ENCODE data around the gene IFFO2. TPM values are rescaled to one million over a fixed set of nuclear protein-coding genes. Genes with fewer than 3 reads are reported as not detected.

IFFO2 gene
- total and polyA plus RNA-seq, 2 of the 13 experiments (the other 11 are each of a cell fraction or from before 2014, with no cell fraction given) = 7.3 to 16.7 TPM

GRCh38 chr1:18997508-18997907, 41.0 kb upstream of the IFFO2 start:
- peaks cover 0 to 3% of the 10 kb centered on the region in 2 experiments; a peak in 2 of 5 replicates for H3K27me3 ChIP-seq (ENCODE audit: control insufficient read depth in 1 of 2, insufficient read depth in 2 of 2, low read length in 2 of 2)
- ATAC-seq (no peak), FAIRE-seq (no peak), DNase-seq (ENCODE audit: low spot score) (no peak)
- TF ChIP-seq HNRNPL (IDR thresholded peaks at IDR 0.05; ENCODE audit: low read depth, low read length) (0 out of 2 replicates have a peak, but pooled peaks have one; percentile 21), NFYB (CRISPR knock-in tag; IDR thresholded peaks at IDR 0.05) (no peak)
- no peaks in the 10 kb centered on the region for H3K79me2 ChIP-seq (ENCODE audit: insufficient read depth, low read length)
- CTCF ChIA-PET (ENCODE audit: low intra/inter-chr PET ratio, low total read pairs) = no interaction called here
- 75% methylated on average over 5 of the region's 6 CpGs for WGBS (ENCODE audit: low lambda C conversion rate)
- H3K4me3 ChIP-seq (replicated peaks in 1 of 3; ENCODE audit: insufficient read depth in 1 of 3, low read depth in 2 of 3, low read length in 3 of 3) = no peak overlapping the region
- POLR2A ChIA-PET = no interaction called here
- H3K9me3 ChIP-seq (ENCODE audit: low read length) = peaks cover 17% of the 10 kb centered on the region
- no TSS peak for BruUV-seq (replicated peaks)
- in situ Hi-C loops (cut with HindIII; ENCODE audit: extremely low pct_ligation_motif_present, low pct_unique_long_range_greater_than_20kb) = no loop called here
- H4K20me1 ChIP-seq (ENCODE audit: insufficient read depth, low read length) = no peaks in the 10 kb centered on the region
- H3K4me2 ChIP-seq (ENCODE audit: low read depth, low read length) = no peak overlapping the region
- no peak overlapping the region for H3K9ac ChIP-seq (ENCODE audit: insufficient read depth, low read depth, low read length)
- intact Hi-C loops (cut with micrococcal nuclease; ENCODE audit: unreplicated experiment) = no loop called here
- peaks cover 14% of the 10 kb centered on the region for H3K4me1 ChIP-seq (ENCODE audit: insufficient read depth, low read length)
- H3K36me3 ChIP-seq (replicated peaks in 1 of 2; ENCODE audit: control insufficient read depth in 1 of 2, insufficient read depth in 2 of 2, low read length in 2 of 2) = no peaks in the 10 kb centered on the region
- H2AFZ ChIP-seq (ENCODE audit: low read length) = no peak overlapping the region
- H3K27ac ChIP-seq (ENCODE audit: extremely low read length, insufficient read depth, low read length) = no peak overlapping the region

GRCh38 chr1:18996548-18997177, 40.2 kb upstream of the IFFO2 start:
- no peak overlapping the region for H3K9ac ChIP-seq (ENCODE audit: insufficient read depth, low read depth, low read length)
- H3K4me3 ChIP-seq (replicated peaks in 1 of 3; ENCODE audit: insufficient read depth in 1 of 3, low read depth in 2 of 3, low read length in 3 of 3) = no peak overlapping the region
- peaks cover 0 to 3% of the 10 kb centered on the region in 2 experiments; a peak in 2 of 5 replicates for H3K27me3 ChIP-seq (ENCODE audit: control insufficient read depth in 1 of 2, insufficient read depth in 2 of 2, low read length in 2 of 2)
- no peaks in the 10 kb centered on the region for H3K79me2 ChIP-seq (ENCODE audit: insufficient read depth, low read length)
- DNase-seq (ENCODE audit: low spot score) (no peak), FAIRE-seq (no peak), ATAC-seq (no peak)
- WGBS (ENCODE audit: low lambda C conversion rate) = 75% methylated on average over 6 of the region's 6 CpGs
- no peak for TF ChIP-seq HOXA5 (CRISPR knock-in tag; IDR thresholded peaks at IDR 0.05)
- 0 out of 2 replicates have a peak, but pooled peaks have one; percentile 35 for TF ChIP-seq ZNF24 (IDR thresholded peaks at IDR 0.05)
- no peaks in the 10 kb centered on the region for H3K36me3 ChIP-seq (replicated peaks in 1 of 2; ENCODE audit: control insufficient read depth in 1 of 2, insufficient read depth in 2 of 2, low read length in 2 of 2)
- H3K4me2 ChIP-seq (ENCODE audit: low read depth, low read length) = no peak overlapping the region
- H3K9me3 ChIP-seq (ENCODE audit: low read length) = peaks cover 12% of the 10 kb centered on the region
- intact Hi-C loops (cut with micrococcal nuclease; ENCODE audit: unreplicated experiment) = no loop called here
- H4K20me1 ChIP-seq (ENCODE audit: insufficient read depth, low read length) = no peaks in the 10 kb centered on the region
- H3K27ac ChIP-seq (ENCODE audit: extremely low read length, insufficient read depth, low read length) = no peak overlapping the region
- in situ Hi-C loops (cut with HindIII; ENCODE audit: extremely low pct_ligation_motif_present, low pct_unique_long_range_greater_than_20kb) = no loop called here
- H2AFZ ChIP-seq (ENCODE audit: low read length) = no peak overlapping the region
- POLR2A ChIA-PET = no interaction called here
- BruUV-seq (replicated peaks) = no TSS peak
- peaks cover 18% of the 10 kb centered on the region for H3K4me1 ChIP-seq (ENCODE audit: insufficient read depth, low read length)
- CTCF ChIA-PET (ENCODE audit: low intra/inter-chr PET ratio, low total read pairs) = no interaction called here
